ENCODE data around the gene MSRB1. TPM values are rescaled to one million over a fixed set of nuclear protein-coding genes. Genes with fewer than 3 reads are reported as not detected.

MSRB1 gene
- polyA plus RNA-seq, 1 experiment, result 23.1 TPM

DNA sequence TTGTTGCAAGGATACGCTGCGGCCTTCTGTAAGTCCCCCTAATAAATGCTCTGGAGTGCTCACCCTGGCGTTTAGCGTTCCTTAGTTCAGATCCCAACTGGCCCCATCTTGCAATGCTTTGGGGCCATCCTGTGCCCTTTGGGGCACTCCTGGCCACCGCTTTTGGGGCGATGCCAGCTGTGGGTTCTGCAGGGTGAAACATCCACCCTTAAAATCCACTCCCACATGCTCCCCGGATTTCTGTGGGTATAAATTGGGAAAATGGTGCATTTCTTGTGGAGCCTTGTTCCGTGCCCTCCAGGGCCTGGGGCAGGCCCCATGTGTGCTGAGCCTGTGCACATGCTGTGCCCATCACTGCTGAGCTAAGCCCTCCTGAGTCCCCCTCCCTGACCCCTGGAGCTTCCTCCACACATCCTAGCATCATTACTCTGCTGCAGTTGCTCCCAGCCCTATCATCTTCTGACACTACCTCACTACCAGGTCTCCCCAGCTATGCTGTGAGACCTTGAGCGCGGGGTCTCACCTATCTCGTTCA lies 6.0 kb downstream of the MSRB1 start:
- ChIA-PET CTCF (no interaction called here), POLR2A (no interaction called here)
- Histone ChIP-seq H3K9me3 (ENCODE audit: control insufficient read depth, insufficient read depth, low read length) (no peaks in the 10 kb centered on the region), H3K4me3 (ENCODE audit: low read depth, low read length) (no peak overlapping the region), H3K27me3 (ENCODE audit: control insufficient read depth, insufficient read depth, low read length) (peaks cover 3% of the 10 kb centered on the region), H3K27ac (ENCODE audit: low read depth, low read length) (no peak overlapping the region)
- TF ChIP-seq, protein P1, sequence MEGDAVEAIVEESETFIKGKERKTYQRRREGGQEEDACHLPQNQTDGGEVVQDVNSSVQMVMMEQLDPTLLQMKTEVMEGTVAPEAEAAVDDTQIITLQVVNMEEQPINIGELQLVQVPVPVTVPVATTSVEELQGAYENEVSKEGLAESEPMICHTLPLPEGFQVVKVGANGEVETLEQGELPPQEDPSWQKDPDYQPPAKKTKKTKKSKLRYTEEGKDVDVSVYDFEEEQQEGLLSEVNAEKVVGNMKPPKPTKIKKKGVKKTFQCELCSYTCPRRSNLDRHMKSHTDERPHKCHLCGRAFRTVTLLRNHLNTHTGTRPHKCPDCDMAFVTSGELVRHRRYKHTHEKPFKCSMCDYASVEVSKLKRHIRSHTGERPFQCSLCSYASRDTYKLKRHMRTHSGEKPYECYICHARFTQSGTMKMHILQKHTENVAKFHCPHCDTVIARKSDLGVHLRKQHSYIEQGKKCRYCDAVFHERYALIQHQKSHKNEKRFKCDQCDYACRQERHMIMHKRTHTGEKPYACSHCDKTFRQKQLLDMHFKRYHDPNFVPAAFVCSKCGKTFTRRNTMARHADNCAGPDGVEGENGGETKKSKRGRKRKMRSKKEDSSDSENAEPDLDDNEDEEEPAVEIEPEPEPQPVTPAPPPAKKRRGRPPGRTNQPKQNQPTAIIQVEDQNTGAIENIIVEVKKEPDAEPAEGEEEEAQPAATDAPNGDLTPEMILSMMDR (IDR thresholded peaks at IDR 0.05; ENCODE audit: low read depth, low read length), result no peak
- no peak for DNase-seq (ENCODE audit: low read depth, low spot score)

DNA sequence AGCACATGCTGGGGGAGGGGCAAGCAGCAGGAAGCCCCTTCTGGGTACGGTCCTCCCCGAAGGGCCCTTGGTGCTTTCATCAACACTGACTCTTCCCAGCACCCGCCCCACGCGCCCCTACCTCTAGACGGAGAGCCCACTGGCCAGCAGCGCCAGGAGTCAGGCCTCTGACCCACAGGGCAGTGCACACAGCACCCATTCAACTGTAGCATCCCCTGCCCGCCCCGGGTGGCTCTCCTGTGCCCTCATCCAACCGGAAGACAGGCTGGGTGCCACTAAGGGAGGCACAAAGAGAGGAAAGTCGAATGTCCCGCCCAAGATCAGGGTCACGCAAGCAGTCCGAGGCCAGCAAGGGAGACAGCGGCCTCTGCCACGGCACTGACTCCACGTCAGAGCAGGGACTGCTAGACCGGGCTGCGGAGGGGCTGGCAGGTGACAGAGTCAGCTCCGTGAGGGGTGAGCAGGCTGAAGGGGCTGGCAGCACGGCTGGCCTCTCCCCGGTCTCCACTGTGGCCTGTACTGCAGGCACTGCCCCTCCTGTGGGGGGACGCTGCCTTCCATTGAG lies 9.8 kb downstream of the MSRB1 start:
- Histone ChIP-seq H3K27ac (ENCODE audit: low read depth, low read length) (no peak overlapping the region), H3K4me3 (ENCODE audit: low read depth, low read length) (no peak overlapping the region), H3K9me3 (ENCODE audit: control insufficient read depth, insufficient read depth, low read length) (no peaks in the 10 kb centered on the region), H3K27me3 (ENCODE audit: control insufficient read depth, insufficient read depth, low read length) (peaks cover 5% of the 10 kb centered on the region)
- ChIA-PET CTCF (interaction anchor here (5.8 kb wide), 1 partner anchor 70 kb away, joined by 83 read pairs; no protein-coding TSS in a partner anchor), POLR2A (no interaction called here)
- TF ChIP-seq, protein P1 (IDR thresholded peaks at IDR 0.05; ENCODE audit: low read depth, low read length), result no peak
- DNase-seq (ENCODE audit: low read depth, low spot score), result no peak

DNA sequence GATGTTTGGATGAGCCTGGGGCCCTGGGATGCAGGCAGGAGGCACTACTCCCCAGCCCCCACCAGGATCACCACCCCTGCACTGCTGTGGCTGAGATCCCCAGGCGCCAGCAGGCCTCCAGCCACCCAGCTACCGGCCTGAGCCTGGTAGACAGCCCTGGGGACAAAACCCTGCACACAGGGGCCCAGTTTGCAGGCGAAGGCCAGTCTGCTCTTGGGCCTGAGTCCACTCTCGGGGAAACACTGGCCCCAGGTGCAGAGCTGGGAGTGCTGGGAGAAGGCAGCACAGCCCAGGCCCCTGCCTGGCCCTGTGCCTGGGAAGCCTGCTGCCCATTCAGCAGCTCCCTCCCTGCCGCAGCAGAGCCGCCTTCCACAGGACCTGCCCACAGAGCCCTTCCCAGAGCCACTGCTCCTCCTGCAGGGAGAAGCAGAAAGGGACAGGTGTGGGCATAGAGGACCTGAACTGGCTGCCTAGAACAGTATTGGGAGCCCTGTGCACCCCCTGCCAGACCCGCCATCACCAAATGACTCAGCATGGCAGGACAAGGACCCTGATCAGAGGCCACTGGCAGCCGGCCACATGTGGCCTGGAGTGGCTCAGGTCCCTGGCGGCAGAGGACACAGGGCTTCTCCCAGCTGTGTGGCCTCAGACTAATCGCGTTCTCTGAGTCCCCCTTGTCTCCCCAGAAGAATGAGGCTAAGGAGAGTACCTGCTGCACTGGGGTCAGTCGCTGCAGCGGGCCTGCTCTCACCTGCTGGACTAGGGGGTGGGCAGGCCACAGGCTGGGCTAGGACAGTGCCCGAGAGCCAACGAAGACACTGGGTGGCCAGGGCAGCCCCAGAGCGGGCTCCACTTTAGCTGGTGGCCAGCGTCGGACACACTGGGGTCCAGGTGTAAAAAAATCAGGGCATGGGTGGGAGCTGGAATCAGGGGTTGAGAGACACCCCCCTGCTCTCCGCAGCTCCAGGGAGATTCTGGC lies 10.7 kb downstream of the MSRB1 start:
- Histone ChIP-seq H3K27me3 (ENCODE audit: control insufficient read depth, insufficient read depth, low read length) (peaks cover 5% of the 10 kb centered on the region), H3K9me3 (ENCODE audit: control insufficient read depth, insufficient read depth, low read length) (no peaks in the 10 kb centered on the region), H3K27ac (ENCODE audit: low read depth, low read length) (no peak overlapping the region), H3K4me3 (ENCODE audit: low read depth, low read length) (no peak overlapping the region)
- CTCF ChIA-PET, result interaction anchor here (1.0 to 5.8 kb wide), 2 partner anchors 9 to 69 kb away, joined by 3 to 83 read pairs; no protein-coding TSS in a partner anchor
- no peak for DNase-seq (ENCODE audit: low read depth, low spot score)
- TF ChIP-seq, protein P1 (IDR thresholded peaks at IDR 0.05; ENCODE audit: low read depth, low read length), result no peak
- POLR2A ChIA-PET, result no interaction called here

DNA sequence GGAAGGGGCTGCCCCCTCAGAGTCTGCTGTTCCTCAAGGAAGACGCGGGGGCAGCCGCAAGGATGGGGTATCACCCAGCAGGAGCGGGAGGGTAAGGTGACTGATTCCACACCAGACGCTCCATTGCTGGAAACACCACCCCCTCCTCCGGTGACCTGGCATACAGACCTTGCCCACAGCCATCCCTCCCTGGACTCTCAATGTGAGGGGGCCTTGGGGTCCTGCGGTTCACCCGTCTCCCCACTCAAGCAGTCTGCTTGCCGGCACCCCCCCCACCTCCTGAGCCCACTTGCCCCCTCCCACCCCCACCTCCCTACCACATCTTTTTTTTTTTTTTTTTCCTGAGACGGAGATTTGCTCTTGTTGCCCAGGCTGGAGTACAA lies 12.7 kb downstream of the MSRB1 start:
- POLR2A ChIA-PET, result no interaction called here
- no peak overlapping the region for H3K27ac ChIP-seq (ENCODE audit: low read depth, low read length)
- CTCF ChIA-PET, result interaction anchor here (0.5 to 5.8 kb wide), 8 partner anchors 11 to 73 kb away, joined by 3 to 83 read pairs (median 5); partner anchors contain the start of gene MEIOB
- TF ChIP-seq, protein P1 (IDR thresholded peaks at IDR 0.05; ENCODE audit: low read depth, low read length), result no peak
- DNase-seq (ENCODE audit: low read depth, low spot score), result no peak
- H3K27me3 ChIP-seq (ENCODE audit: control insufficient read depth, insufficient read depth, low read length), result peaks cover 7% of the 10 kb centered on the region
- H3K4me3 ChIP-seq (ENCODE audit: low read depth, low read length), result no peak overlapping the region
- H3K9me3 ChIP-seq (ENCODE audit: control insufficient read depth, insufficient read depth, low read length), result no peaks in the 10 kb centered on the region
